A549 (cell line): ENCODE results near the gene PTPRD.

ENCODE experiments used
- BCL3 ChIP-seq: fragments of >200 bp; sonication (Bioruptor Twin); formaldehyde crosslinking; IDR thresholded peaks from 3 replicates; pipeline ENCODE4 v1.6.1; 2016
- CEBPB ChIP-seq, 2 experiments: fragments of >200 bp in 1 of 2; sonication (Bioruptor Twin) in 1 of 2; formaldehyde crosslinking in 1 of 2; IDR thresholded peaks; 2 replicates each; pipeline ENCODE4 v1.6.1; 2012 to 2016
- CTCF ChIP-seq: fragments of >200 bp; sonication (Bioruptor Twin); formaldehyde crosslinking; IDR thresholded peaks from 3 replicates; pipeline ENCODE4 v1.5.1; 2016
- EP300 ChIP-seq, 2 experiments: fragments of >200 bp; sonication (Bioruptor Twin); formaldehyde crosslinking; IDR thresholded peaks; 2 replicates in 1 of 2; 3 replicates in 1 of 2; pipeline ENCODE4 v1.6.1; 2016 to 2017
- HDAC2 ChIP-seq: fragments of 200-600 bp; sonication (generic); IDR thresholded peaks from 2 replicates; pipeline ENCODE4 v1.6.1; 2016
- MAX ChIP-seq: IDR thresholded peaks from 2 replicates; pipeline ENCODE4 v1.6.1; 2012
- POLR2A ChIP-seq: IDR thresholded peaks from 2 replicates; pipeline ENCODE4 v1.6.1; 2012; ENCODE audit warnings: mild to moderate bottlenecking, low read length
- REST ChIP-seq: fragments of 200-600 bp; sonication (generic); IDR thresholded peaks from 2 replicates; pipeline ENCODE4 v1.6.1; 2016; ENCODE audit warnings: antibody characterized with exemption, mild to moderate bottlenecking, moderate library complexity
- USF2 ChIP-seq: fragments of 450-650 bp; IDR thresholded peaks from 2 replicates; pipeline ENCODE4 v1.6.1; 2014; ENCODE audit warnings: antibody characterized with exemption

GRCh38 chr9:8437259-8437658 lies 2175.5 kb downstream of the PTPRD start:
- no peak for TF ChIP-seq EP300 (IDR thresholded peaks at IDR 0.05)
- TF ChIP-seq CTCF, result no peak
- TF ChIP-seq REST, result no peak
- TF ChIP-seq BCL3, result no peak
- TF ChIP-seq POLR2A, result no peak
- no peak for TF ChIP-seq CEBPB (IDR thresholded peaks at IDR 0.05)
- no peak for TF ChIP-seq MAX
- TF ChIP-seq USF2, result no peak
- TF ChIP-seq HDAC2, result no peak
